Medulla oblongata (tissue), 1 donor: ENCODE measurements around the gene DUSP10.

Experiments used
- DNase-seq: peaks from one replicate; pipeline ENCODE4 v3.0.0-alpha.2; 2015; ENCODE audit errors: extremely low spot score

Gene DUSP10

DNA sequence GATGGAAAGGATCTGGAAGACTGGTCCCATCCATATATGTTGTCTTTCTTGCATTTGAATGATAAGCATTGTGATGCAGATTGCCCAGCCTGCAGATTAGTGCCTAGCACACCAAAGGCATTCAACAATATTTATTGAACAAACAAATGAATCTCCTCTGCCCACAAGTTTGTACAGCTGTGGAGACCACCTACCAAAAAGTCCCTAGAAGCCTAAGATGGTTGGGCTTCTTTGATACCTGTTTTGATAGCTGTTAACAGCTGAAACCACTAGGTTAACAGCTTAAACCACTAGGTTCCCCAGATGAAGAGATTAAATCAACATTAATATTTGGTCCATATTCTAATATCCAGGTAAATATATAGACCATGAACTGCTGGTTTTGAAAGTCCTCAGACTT lies 9.8 kb downstream of the DUSP10 start:
- DNase-seq: no peak

DNA sequence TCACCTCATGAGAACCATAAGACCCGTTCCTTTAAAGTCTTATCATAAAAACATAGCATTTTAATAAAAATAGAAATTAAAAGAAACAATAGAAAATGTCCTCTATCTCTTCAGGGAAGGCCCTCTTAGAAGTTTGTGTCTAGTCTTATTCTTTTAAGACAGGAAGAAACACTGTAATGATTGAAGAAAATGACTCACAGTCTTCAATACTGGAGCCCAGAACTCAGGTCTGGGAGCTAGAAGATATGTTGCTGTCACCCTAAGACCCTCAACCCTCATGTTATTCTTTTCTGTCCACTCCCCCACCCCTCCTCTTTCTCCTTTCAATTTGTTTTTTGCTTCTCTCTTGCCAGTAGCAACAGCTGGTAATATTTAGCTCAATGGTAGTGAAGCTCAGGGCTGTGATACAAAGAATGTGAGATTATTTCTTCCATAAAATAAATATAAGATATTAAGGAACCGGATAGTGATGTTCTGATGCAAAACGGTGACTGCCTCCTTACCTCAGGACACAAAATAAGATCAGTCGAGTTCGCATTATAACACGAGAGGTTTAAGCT lies 12.0 kb downstream of the DUSP10 start:
- no peak for DNase-seq

DNA sequence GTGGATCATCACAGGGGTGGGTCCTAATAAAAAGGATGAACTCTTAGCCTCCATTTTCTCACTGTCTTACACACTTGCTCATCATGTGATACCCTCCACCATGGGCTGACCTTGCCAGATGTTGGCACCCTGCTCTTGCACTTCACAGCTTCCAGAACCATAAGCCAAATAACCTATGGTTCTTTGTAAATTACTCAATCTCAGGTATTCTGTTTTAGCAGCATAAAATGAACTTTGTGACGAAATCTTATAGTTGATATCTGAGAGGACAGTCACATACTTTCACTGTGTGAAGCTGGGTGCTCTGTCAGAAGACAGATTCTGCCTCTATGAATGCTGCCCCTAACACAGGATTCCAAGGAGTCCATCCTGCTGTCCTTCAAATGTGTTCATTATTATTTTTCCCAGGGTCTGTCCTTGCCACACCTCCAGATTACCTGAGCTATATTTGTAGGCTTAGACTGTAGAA lies 13.8 kb downstream of the DUSP10 start:
- DNase-seq: no peak

DNA sequence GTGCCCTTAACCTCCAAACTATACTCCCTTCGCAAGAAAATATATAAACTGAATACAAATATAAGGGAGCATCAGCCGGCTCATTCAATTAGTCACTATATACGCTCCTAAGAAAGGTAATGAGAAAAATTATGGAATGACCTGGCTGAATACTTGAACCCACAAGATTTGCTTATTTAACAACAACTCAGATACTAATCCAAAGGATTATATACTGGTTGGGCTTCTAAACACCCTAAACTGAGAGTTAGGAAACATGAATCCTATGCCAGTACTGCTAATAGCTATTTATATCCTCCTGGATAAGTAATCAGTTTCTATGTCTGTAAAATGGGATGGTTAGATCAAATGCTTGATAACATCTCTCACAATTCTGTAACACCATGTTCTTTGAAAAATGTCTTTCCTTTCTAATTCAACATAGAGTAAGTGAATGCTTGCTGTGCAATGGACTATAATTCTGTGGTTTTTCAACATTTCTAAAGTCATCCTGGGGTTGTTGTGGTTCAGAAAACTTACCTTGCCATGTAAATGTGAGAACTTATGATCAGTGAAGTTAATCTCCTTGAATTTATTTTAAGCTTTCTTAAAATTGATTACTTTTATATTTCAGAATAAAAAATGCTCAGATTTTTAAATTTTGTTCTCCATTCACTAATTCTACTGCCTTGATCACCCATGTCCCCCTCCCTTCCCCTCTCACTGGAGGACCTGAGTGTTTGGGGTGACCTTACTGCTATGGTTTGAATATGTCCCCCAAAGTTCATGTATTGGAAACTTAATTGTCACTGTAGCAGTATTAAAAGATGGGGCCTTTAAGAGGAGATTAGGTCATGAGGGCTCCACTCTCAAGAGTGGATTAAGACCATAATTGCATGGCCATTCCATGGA lies 14.5 kb downstream of the DUSP10 start:
- DNase-seq: no peak

DNA sequence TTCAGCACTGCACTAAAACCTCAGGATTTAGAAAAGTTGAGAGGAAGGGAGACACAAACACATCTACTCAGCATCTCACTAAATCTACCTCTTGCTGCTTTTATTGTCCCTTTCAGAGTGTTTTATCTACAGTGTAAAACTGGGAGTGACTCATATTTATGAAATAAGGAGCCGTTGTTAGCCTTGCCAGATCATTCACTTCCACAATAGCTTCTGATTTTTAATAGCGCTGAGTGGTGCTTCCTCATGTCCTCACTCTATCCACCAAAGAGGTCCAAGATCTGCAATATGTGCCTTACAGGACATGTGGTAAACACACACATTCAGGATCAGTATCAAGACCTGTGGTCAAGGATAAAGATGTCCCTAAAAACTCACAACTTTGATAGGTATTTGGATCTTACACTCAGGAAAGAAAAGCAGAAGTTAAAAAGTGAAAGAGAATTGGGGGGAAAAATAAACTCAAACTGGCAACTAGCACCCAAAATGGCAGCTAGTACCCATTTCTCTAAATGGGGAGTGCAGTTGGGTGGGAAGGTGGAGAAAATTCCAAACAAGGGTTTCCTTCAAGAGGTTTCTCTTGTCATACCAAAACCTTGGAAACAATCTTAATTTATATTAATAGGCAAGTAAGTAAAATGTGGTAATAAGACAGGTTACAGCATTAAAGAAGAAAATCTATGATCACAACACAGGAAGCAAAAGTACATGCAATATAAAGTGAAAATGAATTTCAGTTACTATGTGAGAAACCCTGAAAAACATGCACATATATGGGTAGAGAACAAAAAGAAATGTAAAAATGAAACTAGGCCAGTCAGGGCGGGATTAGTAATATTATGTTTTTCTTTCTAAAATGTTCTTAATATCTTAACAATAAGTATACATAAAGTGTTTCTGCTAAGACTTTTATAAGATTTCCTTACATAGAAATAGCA lies 15.9 kb downstream of the DUSP10 start:
- DNase-seq: no peak

DNA sequence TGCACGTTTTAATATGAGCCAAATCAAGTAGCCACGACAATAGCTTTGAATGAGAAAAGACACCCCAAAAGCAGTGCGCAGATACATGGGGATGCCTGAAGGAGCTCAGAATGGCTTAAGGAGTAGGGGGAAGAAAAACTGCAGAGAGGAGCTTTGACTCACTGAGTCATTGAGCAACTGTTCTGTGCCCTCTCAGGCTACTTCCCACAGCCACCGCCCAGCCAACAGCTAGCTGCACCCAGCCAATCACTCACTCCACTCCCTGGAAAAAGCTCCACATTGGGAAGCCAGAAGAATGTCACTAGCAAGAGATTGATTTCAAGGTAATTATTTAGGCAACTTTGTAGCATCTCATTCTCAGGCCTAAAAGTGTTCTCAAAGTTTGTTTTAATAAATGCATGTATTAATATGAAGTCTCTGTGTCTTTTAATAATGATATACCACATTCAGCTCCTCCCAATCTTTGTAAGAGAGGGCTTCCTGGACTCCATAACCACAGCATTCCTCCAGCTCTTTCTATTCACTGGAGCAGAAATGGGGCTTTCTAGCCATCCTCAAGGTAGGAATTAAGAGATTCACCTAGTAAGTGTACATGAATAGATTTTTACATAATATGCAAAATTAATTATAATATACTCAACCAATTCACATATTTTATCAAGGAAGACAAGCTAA lies 16.8 kb downstream of the DUSP10 start:
- DNase-seq: no peak

DNA sequence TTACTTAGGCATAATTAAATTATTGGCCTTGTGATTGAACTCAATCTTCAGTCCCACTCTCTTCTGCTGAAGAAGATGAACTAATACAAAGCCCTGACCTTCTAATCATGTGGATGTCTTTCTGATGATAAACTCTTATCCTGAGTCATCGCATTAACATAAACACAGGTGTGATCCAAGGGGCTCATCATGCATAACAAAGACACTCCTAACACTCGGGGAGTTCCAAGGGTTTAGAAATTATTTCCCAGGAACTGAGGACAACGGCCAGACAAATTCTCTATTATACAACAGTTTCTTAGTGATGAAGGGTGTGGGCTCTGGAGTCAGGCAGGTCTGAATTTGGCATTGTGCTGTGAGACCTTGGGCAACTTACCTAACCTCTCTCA lies 18.0 kb downstream of the DUSP10 start:
- no peak for DNase-seq

DNA sequence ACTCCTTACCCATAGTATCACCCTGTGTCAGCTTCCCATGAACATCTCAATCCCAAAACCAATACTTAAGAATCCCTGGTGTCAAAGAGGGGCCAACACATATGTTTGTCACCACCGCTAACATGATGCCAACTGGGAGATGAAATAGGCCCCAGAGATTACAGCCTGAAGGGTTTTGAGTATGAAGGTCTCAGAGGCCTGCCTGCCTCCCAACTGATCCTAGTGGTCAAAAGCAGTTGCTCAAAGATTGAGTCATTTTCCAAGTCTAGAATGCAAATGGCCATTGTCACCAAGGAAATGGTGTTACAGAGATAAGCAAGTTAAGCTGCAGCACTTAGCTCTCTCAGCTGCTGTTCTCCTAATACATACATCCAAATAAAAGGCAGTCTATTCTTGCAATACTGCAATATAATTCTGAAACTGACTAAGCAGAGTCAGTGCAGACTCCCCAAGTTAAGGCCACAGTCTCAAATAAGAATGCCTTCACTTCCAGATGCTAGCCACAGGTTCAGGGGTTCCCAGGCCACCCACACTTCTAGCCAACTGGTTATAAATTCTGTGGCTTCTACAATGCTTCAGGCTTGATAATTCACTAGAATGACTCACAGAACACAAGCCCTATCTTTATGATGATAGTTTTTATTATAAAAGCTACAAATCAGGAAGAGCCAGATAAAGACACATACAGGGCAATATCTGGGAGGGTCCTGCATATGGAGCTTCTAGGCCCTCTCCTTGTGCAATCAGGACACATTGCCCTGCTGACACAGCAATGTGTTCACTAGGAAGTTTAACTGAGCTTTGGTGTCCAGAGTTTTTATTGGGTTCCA lies 18.7 kb downstream of the DUSP10 start:
- no peak for DNase-seq

DNA sequence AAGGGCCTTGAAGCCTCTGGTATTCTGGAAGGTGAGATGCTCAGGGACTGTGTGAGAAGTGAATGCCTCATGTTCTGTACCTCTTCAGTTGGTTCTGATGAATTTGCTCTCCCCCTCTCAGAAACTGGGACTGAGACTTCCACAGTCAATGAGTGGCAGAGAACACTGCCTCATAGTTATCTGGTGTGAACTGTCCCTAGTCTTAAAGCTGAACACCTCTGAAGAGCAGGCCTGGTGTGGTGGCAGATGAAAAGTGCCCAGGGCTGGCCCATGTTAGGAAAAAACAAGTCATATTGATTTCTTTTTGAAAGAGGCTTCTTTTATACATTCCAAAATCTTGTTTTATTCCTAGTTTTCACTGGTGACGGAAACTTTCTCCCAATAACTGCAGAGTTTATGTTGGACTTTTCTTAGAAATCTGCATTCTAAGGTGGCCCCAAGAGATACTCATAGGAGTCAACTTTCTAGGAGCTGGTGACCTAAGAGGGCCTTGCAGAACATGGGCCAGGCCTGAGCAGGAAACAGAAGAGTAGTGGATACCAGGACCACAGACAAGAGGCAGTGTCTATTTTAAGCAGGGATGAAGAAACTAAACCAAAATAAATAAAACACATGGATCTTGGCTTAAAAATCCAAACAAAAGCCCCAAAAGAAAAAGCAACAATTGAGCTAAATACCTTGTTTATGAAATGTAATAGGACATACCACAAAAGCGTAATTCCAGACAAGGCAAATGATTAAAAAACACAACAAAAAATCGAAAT lies 19.5 kb downstream of the DUSP10 start:
- no peak for DNase-seq

DNA sequence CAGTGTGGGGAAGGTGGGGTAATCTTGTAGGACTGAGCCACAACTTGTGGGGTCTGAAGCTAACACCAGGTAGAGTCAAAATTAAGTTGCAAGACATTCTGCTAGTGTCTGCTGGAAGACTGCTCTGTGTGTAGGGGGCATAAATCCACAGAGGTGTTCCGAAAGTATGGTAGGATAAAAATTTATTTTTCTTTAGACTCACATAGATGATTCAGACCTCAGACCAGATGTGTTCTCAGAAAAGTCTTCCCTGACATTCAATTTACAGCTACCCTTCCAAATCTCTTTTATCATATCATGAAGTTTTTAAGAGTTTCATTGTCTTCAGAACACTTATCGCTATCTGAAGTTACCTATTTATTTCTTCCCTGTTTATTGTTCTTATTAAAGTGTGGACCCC lies 21.3 kb downstream of the DUSP10 start:
- DNase-seq: no peak

DNA sequence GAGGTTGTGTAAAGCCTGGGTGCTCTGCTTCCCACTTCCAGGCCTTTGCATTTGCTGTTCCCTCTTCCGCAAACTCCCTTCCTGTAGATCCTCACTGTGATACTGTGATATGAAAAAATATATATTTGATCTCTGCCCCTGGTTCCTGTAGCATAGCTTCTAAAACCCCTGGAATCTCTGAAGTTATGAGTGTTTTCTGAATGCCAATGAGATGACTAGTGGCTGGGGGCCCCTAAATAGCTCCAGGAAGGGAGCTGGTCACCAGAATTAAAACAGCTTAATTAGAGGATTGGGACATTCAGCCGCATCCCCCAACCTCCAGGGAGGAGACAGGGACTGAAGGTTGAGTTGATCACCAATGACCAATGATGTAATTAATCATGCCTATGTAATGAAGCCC lies 21.9 kb downstream of the DUSP10 start:
- DNase-seq: no peak

DNA sequence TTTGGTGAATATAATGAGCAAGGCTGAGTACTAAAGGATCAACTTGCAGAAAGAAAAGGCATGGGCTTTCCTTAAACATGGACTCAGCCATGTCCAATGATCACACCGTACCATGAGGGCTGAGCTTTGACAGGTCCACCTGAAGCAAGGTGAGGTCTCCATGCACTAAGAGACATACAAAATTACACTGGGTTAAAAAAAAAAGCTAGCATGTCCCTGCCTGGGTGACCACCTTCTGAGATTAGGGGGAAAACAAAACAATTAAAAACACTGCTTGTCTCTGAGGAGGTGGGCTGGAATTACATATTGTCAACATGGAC lies 22.7 kb downstream of the DUSP10 start:
- no peak for DNase-seq

DNA sequence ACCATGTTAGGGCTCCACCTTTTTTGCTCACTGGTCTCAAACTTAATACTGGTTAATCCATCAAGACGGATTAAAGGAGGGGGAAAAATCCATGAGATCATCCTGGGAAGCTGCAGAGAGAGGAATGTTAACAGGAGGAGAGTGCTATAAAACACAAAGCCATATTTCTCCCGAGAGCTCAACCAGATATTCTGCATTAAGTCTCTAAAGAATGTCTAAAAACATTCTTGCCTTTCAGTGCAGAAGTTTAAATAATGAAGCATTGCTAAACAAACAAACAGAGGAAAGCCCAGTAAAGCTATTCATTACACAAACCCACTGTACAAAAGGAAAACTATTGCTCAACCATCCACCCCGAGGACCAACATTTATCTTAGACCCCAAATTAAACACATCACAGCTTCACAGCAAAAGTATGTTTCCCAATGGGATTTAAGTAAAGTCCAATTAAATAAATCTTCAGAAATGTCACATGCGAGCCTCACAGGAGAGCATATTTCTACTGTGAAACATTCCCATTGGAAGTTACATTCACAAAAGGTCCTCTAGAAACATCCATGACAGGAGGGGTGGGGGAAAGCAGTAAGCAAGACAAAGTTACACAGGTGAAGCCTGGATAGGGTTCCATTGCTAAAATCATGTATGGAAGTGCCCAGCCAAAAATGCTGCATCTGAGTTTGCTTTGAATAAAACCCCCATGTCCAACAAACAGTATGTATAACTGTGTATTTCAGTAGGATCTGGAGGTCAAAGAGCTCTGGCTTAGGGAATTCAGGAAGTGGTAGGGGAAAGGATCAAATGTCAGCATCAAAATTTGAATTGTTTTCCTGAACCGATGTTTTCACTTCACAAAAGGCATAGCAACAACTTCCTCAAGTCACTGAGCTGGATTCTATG lies 23.3 kb downstream of the DUSP10 start:
- DNase-seq: no peak

DNA sequence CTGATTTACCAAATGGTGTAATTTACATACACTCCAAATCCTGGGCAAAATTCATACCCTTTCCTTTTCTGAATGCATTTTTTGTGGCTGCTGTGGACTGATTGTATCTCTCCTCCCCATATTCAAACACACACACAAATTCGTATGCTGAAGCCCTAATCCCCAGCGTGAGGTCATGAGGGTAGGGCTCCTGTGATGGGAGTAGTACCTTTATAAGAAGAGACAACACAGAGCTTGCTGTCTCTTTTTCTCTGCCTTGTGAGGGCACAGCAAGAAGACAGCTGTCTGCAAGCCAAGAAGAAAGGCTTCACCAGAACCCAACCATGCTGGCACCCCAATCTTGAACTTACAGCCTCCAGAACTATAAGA lies 24.4 kb downstream of the DUSP10 start:
- DNase-seq: no peak

DNA sequence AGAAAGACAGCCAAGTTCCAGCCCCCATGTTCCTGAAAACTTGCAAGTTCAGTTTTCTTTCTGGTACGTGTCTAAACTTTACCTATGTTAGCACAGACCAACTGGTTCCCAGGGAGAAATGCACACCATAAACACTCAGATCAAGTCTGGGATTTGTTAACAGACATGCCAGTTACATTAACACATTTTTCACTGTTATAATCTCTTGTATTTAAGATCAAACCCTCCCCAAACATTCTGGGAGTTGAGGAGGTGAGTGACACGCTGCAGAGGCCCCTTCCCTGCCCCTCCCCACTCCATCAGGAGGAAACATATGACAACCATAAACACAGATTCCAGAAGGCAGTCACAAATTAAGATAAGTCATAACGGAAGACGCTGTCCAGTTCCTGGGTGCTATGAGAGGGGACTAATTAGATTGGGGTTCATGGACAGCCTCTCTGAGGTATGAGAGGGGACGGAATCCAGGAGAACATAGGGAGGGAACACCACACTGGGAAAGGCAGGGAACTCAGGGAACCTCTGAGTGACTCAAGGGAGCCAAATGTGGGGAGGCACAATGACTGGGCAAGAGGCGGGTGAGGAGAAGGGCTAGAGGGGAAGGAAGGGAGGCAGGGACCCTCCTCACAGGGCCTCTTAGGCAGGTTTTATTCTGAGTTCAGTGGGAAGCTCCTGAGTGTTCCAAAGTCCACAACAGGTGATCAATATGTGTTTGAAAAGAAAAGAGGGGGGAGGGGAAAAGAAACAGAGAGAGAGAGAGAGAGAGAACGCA lies 25.0 kb downstream of the DUSP10 start:
- no peak for DNase-seq

DNA sequence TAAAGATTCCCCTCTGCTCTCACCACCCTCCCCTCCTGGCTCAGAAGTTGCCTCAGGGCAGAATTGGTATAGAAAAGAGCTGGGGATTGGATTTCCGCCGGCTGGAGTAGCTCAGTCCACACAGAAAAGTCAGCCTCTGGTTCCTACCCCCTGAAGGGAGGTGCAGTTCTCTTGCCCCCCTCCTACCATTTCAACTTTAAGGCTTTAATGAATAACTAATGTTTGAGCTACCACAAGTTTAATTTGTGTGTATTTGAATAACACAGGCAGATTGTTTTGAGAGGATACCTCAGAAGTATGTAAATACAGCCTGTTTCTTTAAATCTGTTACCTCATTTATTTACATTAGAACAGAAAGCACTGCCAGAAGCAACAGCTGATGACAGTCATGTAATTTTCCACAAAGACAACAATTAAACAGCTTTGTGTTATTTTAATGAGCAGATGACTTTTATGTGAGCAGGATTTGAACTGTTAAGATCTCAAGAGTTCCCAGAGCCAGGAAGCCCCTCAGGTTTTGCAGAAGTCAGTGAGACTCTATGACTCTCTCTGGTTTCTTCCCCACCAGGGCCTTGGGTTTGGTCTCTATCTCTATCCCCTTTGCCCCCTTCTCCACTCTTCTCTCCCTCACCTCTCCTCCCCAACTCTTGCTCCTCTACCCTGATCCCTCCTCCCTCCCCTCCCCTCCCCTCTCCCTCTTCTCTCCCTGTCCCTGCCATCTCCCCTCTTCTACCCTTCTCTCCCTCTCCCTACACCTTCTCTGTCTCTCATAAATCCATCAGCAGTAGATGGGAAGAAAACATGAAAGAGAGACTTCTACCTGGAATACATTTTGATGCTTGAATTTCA lies 26.3 kb downstream of the DUSP10 start:
- no peak for DNase-seq
